Measurements from ENCODE around the gene STYXL1. TPM values are rescaled to one million over a fixed set of nuclear protein-coding genes. Genes with fewer than 3 reads are reported as not detected.
"Not testable (repeated sequence)": the region's sequence is repeated elsewhere in the genome, so short reads cannot be mapped to it uniquely, and the experiment has no call there.

STYXL1 gene
- total RNA-seq, 1 donor from 2014 or later = 31.1 TPM

GRCh38 chr7:76037310-76037709 is 10.5 kb downstream of the STYXL1 start:
- no peak for DNase-seq (ENCODE audit: low read depth, low spot score)

- no peak for DNase-seq (ENCODE audit: low read depth, low spot score)
These were observed 15.8 kb downstream of the STYXL1 start for GRCh38 chr7:76031964-76032363.

- DNase-seq (ENCODE audit: low read depth, low spot score) = not testable (repeated sequence)
These were observed 18.1 kb downstream of the STYXL1 start for GRCh38 chr7:76029682-76030081.

- DNase-seq (ENCODE audit: low read depth, low spot score) = no peak
These were observed 24.8 kb downstream of the STYXL1 start for GRCh38 chr7:76023002-76023401.

GRCh38 chr7:76022026-76022780 is 25.6 kb downstream of the STYXL1 start:
- no peak for DNase-seq (ENCODE audit: low read depth, low spot score)

GRCh38 chr7:76020031-76020714 is 27.6 kb downstream of the STYXL1 start:
- DNase-seq (ENCODE audit: low read depth, low spot score) = no peak

- DNase-seq (ENCODE audit: low read depth, low spot score) = not testable (repeated sequence)
These were observed 29.3 kb downstream of the STYXL1 start for GRCh38 chr7:76018520-76018919.

GRCh38 chr7:76016191-76016947 is 31.4 kb downstream of the STYXL1 start:
- no peak for DNase-seq (ENCODE audit: low read depth, low spot score)

GRCh38 chr7:76011442-76011861 is 36.3 kb downstream of the STYXL1 start:
- no peak for DNase-seq (ENCODE audit: low read depth, low spot score)

GRCh38 chr7:76009672-76010600 is 37.9 kb downstream of the STYXL1 start:
- DNase-seq (ENCODE audit: low read depth, low spot score) = no peak

- no peak for DNase-seq (ENCODE audit: low read depth, low spot score)
These were observed 39.6 kb downstream of the STYXL1 start for GRCh38 chr7:76008156-76008687.

- not testable (repeated sequence) for DNase-seq (ENCODE audit: low read depth, low spot score)
These were observed 42.8 kb downstream of the STYXL1 start for GRCh38 chr7:76005004-76005403.

- DNase-seq (ENCODE audit: low read depth, low spot score) = no peak
These were observed 44.4 kb downstream of the STYXL1 start for GRCh38 chr7:76003351-76003750.

- no peak for DNase-seq (ENCODE audit: low read depth, low spot score)
These were observed 45.0 kb downstream of the STYXL1 start for GRCh38 chr7:76002822-76003221.

GRCh38 chr7:76002139-76002538 is 45.7 kb downstream of the STYXL1 start:
- no peak for DNase-seq (ENCODE audit: low read depth, low spot score)

GRCh38 chr7:76000566-76000965 is 47.2 kb downstream of the STYXL1 start:
- DNase-seq (ENCODE audit: low read depth, low spot score) = no peak

- no peak for DNase-seq (ENCODE audit: low read depth, low spot score)
These were observed 49.8 kb downstream of the STYXL1 start for GRCh38 chr7:75998038-75998437.

- DNase-seq (ENCODE audit: low read depth, low spot score) = no peak
These were observed 51.3 kb downstream of the STYXL1 start for GRCh38 chr7:75996476-75996875.

GRCh38 chr7:75995996-75996395 is 51.8 kb downstream of the STYXL1 start:
- DNase-seq (ENCODE audit: low read depth, low spot score) = no peak

GRCh38 chr7:75995052-75995471 is 52.7 kb downstream of the STYXL1 start:
- DNase-seq (ENCODE audit: low read depth, low spot score) = no peak

All from pulmonary artery endothelial cell (primary cell).